Measurements from ENCODE around the gene ACOX3.
"Not testable (repeated sequence)": the region's sequence is repeated elsewhere in the genome, so short reads cannot be mapped to it uniquely, and the experiment has no call there.

Gene ACOX3

DNA sequence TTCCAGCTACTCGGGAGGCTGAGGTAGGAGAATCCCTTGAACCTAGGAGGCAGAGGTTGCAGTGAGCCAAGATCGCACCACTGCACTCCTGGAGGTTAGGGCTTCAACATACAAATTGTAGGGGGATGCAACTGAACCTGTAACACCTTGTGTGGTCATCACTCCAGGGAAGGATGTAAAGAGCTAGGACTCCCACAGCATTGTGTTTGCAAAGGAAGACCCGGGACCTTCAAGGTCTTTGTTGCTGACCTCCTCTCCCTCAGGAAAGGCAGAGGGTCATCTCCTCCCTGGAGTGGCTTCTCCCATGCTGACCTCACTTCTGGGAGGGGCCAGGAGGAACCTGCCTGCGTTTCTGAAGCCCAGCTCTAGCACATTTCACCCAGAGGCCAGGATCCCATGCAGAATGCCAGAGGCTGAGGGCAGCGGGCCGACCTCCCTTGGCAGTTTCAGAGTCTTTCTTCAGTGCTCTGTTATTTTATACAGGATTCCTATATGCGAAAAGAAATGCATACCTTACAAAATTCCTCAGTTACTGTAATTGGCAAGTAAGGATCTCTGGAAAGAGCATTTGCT lies 90.8 kb downstream of the ACOX3 start:
- DNase-seq: no peak

DNA sequence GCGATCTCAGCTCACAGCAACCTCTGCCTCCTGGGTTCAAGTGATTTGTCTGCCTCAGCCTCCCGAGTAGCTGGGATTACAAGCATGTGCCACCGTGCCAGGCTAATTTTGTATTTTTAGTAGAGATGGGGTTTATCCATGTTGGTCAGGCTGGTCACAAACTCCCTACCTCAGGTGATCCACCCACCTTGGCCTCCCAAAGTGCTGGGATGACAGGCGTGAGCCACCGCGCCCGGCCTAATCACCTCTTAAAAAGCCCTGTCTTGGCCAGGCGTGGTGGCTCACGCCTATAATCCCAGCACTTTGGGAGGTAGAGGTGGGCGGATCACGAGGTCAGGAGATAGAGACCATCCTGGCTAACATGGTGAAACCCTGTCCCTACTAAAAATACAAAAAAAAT lies 91.3 kb downstream of the ACOX3 start:
- not testable (repeated sequence) for DNase-seq

DNA sequence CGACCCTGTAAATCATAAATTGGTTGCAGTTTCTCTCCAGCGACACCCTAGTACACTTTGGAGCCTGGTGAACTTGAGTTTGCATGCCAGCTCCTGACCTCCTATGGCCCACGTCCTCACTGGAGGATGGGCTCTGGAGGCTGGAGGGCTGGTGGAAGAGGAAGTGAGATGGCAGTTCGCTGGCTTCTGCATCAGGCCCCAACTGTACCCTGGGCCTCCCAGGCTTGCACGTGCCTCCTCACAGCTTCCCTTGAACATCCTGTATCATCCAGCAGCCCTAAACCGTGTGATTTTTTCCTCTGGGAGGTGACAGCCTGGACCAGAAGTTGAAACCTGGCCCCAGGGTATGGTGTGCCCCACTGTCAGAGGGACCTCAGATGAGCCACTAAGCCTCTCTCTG lies 92.5 kb downstream of the ACOX3 start:
- DNase-seq: no peak

DNA sequence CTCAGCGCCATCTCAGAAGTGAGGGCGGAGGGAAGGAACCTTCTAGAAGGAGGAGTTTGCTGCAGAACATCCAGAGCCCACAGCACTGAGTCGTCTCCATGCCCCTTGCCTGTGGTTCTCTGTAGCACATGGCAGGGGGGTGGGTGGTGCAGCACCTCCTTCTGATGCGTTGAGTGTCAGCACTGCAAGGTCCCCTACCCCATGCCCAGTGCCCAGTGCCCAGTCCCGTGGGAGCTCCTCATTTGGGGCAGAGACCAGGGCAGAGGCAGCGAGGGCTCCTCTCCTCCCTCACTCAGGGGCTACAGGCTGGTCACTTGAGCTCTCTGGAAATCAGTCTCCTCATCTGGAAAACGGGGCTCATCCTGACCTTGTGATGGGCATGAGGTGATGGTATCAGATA lies 92.9 kb downstream of the ACOX3 start:
- no peak for DNase-seq

DNA sequence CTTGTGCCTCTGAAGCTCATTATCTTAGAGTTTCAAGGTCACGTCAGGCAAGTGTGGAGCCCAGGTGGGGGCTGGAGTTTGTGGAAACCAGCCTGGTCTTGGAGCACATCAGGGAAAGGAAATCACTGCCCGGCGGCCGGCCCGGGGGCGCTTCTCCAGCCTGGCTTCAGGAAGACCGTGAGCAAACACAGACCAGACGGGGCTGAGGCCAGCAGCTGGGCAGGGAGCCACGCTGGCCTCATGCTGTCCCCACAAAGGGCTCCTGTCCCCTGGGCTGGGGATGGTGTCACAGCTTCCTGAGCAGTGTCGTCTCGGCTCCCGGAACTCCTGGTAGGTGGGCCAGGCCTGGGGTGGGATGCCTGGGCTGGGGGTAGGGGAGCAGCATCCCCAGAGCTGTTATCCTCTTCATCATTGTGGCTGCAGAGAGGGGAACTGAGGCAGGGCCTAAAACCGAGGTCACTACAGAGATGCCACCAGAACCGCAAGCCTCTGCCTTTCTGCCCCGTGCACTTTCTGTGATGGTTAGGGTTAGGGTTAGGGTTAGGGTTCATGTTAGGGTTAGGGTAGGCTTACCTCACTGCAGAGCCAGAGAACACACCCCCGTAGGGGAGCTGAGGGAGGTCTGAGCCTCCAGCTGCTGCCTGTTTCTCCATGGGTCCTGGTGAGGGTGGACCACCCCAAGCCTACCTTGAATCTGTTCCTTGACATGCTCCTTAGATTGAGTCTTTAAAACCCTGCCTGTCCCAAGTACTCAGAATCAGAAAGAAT lies 93.5 kb downstream of the ACOX3 start:
- no peak for DNase-seq

DNA sequence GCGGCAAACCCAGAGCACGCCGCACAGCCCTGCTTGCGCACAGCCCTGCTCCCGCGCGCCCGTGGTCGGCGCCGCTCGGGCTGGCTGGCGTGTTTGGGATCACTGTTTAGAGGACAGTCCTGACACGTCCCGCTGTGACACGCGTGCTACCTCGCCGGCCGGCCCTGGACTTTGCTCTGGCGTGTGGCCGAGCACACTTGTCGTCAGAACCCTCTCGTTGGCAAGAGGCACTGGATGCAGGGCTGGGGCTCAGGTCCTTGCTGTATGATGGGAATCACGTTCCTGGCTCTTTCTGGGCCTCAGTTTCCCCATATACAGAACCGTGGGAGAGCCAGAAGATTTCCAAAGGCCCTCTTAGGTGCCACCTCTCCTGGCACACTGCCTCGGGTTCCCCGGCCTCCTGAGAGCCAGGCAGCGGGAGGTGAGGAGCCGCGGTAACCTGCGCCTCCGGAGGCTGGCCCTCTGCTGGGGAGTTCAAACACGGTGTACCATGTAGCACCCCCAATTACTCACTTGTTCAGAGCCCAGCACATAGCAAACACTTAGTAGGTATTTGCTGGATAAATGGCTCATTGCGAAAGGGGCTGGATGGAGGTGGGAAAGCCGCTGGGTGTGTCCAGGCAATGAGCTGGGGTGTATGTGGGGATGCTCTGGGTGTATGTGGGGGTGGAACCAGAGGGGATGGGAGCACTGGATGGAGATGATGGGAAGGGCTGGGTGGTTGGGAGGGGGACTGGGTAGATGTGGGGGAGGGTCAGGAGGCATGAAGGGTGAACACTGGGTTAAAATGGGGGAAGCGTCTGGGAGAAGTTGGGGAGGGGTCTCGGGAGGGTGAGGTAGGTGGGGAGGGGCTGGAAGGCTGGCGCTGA lies 94.3 kb downstream of the ACOX3 start:
- DNase-seq: no peak

DNA sequence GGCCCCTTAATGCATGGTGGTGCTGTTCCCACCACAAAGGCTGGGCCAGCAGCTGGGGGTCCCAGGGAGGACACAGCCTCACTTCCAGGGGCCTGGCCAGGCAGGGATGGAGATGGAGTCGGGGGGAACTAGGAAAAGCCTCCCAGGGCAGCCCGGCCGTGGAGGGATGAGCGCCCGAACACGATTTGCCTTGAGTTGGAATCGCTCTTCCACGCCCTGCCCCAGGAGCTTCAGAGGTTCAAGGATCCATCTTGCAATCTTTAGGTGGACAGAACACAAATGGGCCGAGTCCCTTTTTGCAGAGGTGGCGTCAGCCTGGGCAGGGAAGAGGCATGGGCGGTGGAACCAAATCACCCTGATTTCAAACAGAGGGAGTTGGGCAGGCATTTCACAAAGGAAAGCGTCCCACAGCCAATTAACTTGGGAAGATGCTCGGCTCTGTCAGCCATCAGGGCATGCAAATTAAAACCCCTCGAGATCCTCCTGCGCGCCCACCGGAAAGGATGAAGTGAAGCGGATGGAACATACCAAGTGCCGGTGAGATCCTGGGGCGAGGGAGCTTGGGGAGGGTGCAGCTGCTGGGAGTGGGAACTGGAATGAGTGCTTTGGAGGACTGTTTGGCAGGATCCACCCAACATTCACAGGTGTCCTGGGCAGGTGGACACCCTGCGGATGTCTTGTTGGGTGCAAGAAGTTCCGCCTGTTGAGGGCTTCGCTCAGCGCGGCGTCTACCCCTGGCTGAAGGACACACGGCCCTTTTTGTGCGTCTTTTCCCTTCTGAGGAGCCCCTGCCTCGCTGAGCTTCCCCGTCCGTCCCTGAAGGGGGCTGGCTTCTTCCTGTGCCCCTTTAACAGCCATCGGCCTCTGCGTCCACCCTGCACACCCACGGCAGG lies 95.2 kb downstream of the ACOX3 start:
- no peak for DNase-seq

DNA sequence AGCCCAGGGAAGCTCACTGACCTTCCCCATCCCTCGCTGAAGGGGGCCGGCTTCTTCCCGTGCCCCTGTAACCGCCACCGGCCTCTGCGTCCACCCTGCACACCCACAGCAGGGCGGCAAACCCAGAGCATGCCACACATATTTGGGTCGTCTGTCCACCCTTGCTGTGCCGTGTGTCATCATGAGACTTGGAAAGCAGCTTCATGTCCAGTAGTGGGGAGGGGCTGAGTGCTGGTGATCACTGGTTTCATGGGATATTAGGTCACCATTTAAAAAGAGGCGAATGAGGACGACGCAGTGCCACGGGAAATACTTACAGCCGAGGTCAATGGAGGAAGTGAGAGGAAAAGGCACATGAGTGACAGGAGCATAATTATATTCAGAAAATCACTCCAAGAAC lies 96.1 kb downstream of the ACOX3 start:
- DNase-seq: no peak

DNA sequence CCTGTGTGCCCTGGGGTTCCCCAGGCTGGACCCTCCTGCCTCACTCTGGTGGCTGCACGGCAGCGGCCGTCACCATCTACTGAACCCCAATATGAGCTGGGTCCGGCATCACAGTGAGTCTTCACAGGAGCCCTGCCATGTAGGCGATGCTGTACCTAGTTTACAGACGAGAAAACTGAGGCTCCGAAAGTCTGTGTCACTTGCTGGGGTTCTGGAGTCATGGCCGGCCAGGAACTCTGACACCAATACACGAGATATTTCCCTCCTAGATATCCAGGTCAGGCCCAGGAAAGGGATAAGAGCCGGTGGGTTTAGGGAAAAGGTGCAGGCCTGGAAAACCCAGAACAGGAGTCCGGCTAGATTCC lies 96.6 kb downstream of the ACOX3 start:
- DNase-seq: no peak

DNA sequence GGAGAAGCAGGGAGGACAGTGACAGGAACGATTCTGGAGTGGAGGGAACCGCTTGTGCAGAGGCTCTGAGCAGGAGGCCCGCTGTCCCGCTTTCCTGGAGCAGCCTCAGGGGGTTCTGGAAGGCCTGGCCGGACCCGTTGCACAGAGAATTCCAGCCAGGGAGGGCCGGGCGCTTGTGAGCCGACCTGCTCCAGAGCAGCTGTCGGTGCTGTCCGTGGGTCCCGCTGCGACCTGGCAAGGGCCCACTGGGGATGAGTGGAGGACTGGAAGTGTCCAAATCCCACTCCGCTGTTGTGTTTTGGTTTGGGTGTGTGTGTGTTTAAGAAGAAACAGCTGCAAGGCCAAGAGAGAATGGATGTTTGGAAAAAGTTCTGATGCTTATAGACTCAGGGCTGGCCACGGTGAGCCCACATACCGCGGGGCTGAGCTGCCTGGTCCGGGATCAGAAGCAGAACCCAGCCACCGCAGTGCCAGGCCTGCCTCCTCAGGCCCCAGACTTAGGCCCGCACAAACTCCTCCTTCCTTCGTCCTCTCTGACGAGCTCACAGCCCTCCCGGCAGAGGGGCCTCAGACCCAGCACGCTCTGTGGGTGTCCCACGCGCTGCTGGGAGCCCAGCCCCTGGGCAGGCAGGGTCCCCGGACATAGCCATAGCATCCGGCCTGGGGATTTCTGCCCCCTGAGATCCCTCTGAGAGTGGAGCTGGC lies 97.1 kb downstream of the ACOX3 start:
- DNase-seq: no peak

DNA sequence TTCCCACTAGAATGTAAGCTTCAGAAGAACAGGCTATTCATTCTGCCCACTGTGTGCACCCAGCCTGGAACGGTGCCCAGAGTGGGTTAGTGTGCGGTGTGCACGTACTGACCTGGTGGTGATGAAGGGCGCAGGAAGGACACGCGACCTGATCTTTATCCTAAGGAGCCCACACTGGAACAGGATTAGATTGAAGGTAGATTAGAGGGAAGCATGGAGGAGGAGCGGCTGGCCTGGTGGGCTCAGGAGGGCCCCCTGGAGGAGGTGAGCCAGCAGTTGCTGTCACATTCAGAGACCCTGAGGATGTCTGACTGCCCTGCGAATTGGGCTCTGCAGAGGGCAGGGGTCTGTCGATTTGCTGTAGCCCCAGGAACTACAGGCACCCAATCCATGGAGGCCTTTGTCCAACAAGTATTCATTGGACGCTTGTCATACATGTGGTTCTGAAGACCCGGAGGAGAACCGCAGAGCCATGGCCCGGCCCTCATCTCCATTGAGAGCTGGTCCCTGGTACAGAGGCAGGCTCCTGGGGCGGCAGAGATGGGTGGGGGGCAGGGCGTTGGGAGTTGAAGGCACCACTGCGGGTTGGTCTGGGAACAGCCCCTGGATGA lies 97.8 kb downstream of the ACOX3 start:
- DNase-seq: no peak

DNA sequence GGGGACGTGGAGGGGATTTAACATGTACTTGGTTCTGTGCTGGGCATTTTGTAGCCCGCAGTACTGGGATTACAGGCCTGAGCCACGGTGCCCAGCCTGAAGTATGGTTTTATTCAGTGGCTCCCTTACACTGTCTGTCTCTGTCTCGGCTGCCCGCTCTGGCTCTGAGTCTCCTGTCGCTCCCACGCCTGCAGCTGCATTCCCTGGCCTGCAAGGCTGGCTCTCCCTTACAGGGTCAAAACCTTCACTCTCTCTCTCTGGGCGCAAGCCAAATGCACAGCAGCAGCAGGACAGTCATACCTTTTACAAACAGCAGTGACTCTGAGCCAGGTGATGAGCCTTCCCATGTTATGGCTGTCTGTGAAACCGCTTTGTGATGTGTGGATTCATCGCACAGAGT lies 98.8 kb downstream of the ACOX3 start:
- no peak for DNase-seq

DNA sequence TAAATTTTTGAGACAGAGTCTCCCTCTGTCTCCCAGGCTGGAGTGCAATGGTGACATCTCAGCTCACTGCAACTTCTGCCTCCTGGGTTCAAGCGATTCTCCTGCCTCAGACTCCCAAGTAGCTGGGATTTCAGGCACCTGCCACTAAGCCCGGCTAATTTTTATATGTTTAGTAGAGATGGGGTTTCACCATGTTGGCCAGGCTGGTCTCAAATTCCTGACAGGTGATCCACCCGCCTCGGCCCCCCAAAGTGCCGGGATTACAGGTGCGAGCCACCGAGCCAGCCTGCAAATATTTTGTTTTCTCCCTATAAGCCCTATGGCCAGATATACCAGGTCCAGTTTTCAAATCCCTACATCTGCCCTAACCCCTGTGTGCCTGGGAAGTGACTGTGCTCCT lies 99.2 kb downstream of the ACOX3 start:
- DNase-seq: not testable (repeated sequence)

DNA sequence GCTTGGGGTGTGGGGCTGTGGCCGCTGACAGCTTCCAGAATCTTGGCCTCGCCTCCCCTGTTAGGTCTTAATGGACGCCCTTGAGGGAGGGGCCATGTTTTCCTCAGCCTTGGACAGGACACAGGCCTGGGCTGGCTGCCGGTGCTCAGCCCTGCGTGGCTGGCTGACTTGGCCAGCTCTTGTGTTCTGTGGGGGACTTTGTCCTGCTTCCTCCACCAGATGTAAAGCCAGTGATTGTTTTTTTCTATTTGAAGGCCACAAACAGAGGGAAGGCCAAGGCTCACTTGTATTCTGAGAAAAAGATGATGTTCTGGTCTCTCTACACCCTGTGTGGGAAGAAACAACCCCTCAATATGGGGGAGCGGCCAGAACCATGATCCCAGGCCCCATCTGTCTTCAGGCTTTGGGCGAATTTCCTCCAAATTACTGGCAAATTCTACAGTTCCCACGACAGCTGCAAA lies 99.7 kb downstream of the ACOX3 start:
- no peak for DNase-seq

DNA sequence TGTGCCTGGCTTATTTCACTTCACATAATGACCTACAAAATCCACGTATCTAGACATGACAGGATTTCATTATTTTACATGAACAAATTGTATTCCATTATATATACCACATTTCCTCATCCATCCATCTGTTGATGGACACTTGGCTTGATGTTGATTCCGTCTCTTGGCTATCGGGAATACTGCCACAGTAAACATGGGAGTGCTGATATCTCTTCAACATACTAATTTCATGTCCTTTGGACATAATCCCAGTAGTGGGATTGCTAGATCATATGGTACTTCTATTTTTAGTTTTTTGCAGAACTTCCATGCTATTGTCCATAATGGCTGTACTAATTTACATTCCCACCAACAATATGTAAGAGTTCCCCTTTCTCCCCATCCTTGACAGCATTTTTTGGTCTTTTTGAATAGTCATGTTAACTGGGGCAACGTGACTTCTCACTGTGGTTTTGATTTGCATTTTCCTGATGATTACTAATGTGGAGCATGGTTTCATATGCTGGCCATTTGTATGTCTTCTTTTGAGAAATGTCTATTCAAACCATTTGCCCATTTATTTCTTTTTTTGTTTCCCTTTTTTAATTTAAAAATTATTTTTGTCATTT lies 102.1 kb downstream of the ACOX3 start:
- no peak for DNase-seq

DNA sequence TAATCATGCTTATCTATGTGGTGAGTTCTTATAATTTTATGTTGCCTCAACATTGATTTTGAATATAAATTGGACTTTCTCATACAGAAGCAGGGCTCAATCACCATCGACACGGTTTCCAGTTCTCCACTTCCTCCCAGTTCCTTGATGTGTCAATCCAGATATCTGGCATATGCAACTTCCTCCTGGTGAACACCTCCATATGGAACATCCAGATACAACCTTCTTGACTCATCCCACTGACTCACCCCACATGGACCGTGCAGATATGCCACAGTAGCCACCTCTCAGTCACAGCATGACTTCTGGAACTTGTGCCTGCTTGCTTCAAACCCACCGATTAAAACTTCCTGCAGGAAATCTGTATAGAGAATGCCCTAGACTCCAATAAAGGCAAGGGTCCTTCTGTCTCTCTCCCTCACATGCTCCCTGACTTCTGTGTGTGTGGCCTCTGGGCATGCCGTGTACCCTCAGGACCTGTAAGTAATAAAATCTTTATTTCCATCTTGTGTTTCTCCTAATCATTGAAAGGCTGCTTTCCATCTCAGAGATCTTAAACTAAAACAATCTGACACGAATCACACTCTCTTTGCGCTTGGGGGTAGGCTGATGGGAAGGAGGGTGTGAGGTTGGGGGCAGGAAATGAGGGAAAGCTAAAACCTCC lies 104.0 kb downstream of the ACOX3 start:
- DNase-seq: no peak

DNA sequence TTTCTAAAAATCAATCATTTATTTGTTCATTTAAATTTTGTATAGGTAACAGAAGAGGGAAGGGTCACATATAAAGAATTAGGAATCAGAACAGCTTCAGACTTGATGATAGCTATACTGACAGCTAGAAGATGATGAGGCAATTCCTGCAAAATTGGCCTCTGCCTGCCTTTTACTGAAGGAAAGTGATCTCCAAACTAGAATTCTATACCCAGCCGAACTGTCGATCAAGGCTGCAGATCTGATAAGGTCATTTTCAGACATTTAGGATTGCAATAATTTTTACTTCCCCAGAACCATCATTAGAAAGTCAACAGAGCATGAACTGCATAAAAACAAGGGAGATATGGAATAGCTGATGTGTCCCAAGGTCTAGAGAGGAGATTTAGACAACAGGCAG lies 104.7 kb downstream of the ACOX3 start:
- no peak for DNase-seq

DNA sequence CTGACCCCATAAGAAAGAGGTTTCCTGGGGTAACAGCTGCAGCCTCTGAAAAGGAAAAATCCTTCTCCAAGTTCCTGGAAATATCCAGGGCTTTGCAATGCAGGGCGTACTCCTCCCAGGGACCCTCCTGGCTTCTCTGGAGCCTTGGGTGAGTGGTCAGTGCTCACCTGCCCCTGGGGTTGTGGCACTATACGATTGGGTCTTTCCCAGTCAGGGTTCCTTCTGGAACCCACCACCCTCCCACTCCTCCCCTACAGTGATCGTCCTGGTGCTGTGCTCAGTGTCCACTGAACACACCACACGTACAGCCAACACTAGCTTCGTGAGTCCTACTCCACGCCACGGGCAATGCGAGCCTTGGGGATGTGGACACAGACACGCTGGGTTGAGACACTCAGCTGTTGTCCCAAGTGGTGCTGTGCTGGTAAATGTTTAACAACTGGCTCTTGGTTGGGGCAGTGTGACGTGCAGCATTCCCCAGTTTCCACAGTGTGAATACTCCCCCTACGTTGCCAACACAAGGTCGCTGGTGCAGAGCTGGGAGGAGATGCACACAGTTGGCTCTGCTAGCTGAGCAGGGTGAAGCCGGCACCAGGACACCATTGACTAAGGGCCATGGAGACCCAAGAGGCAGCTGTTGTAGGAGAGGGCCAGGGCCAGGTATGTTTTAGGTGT lies 105.6 kb downstream of the ACOX3 start:
- DNase-seq: no peak

DNA sequence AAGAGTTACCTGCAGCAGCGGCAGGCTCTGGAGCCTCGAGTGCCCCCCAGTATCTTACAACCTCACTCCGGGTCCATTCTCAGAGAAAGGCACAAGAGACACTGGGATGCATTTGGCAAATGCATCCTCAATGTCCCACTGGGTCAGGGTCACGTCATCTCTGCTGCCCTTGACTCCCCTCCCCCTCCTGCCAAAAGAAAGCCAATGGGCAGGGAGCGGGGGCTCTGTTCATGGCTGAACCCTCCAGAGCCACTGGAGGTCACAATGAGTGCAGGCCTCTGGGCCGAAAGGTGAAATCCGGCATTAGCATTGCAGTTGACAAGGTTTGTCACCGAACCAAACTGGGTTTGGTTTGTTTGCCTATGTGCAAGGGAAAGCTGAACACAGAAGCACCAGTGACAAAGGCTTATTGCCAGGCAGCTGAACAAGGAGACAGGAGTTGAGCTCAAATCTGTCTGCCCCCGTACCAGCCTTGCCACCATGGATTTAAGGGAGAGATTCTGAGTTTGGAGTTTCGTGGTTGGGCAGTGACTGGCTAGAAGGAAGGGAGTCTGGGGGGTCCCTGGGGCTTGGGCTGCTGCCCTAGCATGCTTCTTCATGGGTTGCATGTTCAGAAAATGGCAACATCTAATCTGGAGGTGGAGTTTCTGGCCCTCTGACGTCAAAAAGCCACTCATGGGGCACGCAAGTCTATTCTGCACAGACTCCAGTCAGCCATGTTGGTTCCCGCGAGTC lies 106.6 kb downstream of the ACOX3 start:
- no peak for DNase-seq
